GM23338 (cell line): Measurements from ENCODE around the gene UBE2K. TPM values are rescaled to one million over a fixed set of nuclear protein-coding genes. Genes with fewer than 3 reads are reported as not detected.

Experiments
- ATAC-seq: fragments of 200-7000 bp; cut with Tn5 transposase; 3 replicates; pipeline ENCODE4 v1.9.1; 2020
- DNase-seq: peaks from one replicate; pipeline ENCODE4 v3.0.0-alpha.2; 2015; ENCODE audit warnings: low spot score
- H2AFZ ChIP-seq: fragments of 200-600 bp; sonication (generic); 2 replicates; pipeline ENCODE4 v1.8.0; 2016; ENCODE audit warnings: antibody characterized with exemption, mild to moderate bottlenecking, moderate library complexity
- H3F3A ChIP-seq: fragments of 200-600 bp; sonication (generic); replicated peaks from 2 replicates; pipeline ENCODE4 v1.8.0; 2017; ENCODE audit warnings: antibody characterized with exemption, mixed run types, low read depth
- H3K27ac ChIP-seq: fragments of 200-600 bp; sonication (generic); 2 replicates; pipeline ENCODE4 v1.6.1; 2016; ENCODE audit warnings: low read depth
- H3K27me3 ChIP-seq: fragments of 200-600 bp; sonication (generic); 2 replicates; pipeline ENCODE4 v1.8.0; 2016; ENCODE audit warnings: mild to moderate bottlenecking, mixed run types, moderate library complexity; ENCODE audit not compliant: insufficient read depth
- H3K36me3 ChIP-seq: fragments of 200-600 bp; sonication (generic); 2 replicates; pipeline ENCODE4 v1.8.0; 2016; ENCODE audit warnings: mild to moderate bottlenecking; ENCODE audit not compliant: insufficient read depth
- H3K4me1 ChIP-seq: fragments of 200-600 bp; sonication (generic); 2 replicates; pipeline ENCODE4 v1.8.0; 2016; ENCODE audit warnings: mild to moderate bottlenecking, moderate library complexity; ENCODE audit not compliant: insufficient read depth
- H3K4me2 ChIP-seq: fragments of 200-600 bp; sonication (generic); 2 replicates; pipeline ENCODE4 v1.7.1; 2017; ENCODE audit warnings: mixed run types
- H3K4me3 ChIP-seq: fragments of 200-600 bp; sonication (generic); 2 replicates; pipeline ENCODE4 v1.6.1; 2016; ENCODE audit warnings: mixed run types
- H3K79me2 ChIP-seq: fragments of 200-600 bp; sonication (generic); replicated peaks from 2 replicates; pipeline ENCODE4 v1.8.0; 2017; ENCODE audit warnings: mild to moderate bottlenecking; ENCODE audit not compliant: insufficient read depth
- H3K9me2 ChIP-seq: fragments of 200-600 bp; sonication (generic); 2 replicates; pipeline ENCODE4 v1.8.0; 2017; ENCODE audit not compliant: insufficient read depth
- H4K20me1 ChIP-seq: fragments of 200-600 bp; sonication (generic); replicated peaks from 2 replicates; pipeline ENCODE4 v1.8.0; 2017; ENCODE audit warnings: mild to moderate bottlenecking; ENCODE audit not compliant: insufficient read depth
- H3K27ac Mint-ChIP-seq: 2 replicates; pipeline ENCODE4 v1.8.0; 2020; ENCODE audit warnings: inconsistent platforms, mild to moderate bottlenecking, moderate library complexity, mixed read lengths
- H3K27me3 Mint-ChIP-seq: 3 replicates; pipeline ENCODE4 v1.8.0; 2022; ENCODE audit warnings: low read depth, mild to moderate bottlenecking, moderate library complexity, mixed read lengths, inconsistent platforms; ENCODE audit not compliant: insufficient read depth, poor library complexity
- H3K36me3 Mint-ChIP-seq: 3 replicates; pipeline ENCODE4 v1.8.0; 2021; ENCODE audit warnings: low read depth, mild to moderate bottlenecking, inconsistent platforms, moderate library complexity, mixed read lengths
- H3K4me1 Mint-ChIP-seq: 3 replicates; pipeline ENCODE4 v1.8.0; 2020; ENCODE audit warnings: mild to moderate bottlenecking, inconsistent platforms, mixed read lengths
- H3K4me3 Mint-ChIP-seq: 3 replicates; pipeline ENCODE4 v1.8.0; 2021; ENCODE audit warnings: moderate library complexity, mild to moderate bottlenecking, inconsistent platforms, mixed read lengths
- H3K9me3 Mint-ChIP-seq: 3 replicates; pipeline ENCODE4 v1.8.0; 2020; ENCODE audit warnings: moderate library complexity, mild to moderate bottlenecking, inconsistent platforms, mixed read lengths
- ETS1 ChIP-seq: IDR thresholded peaks from 2 replicates; pipeline ENCODE4 v1.6.1; 2016; ENCODE audit warnings: antibody characterized with exemption
- EZH2 ChIP-seq: fragments of 200-600 bp; sonication (generic); IDR thresholded peaks from one replicate; pipeline ENCODE4 v1.8.0; 2017; ENCODE audit warnings: antibody characterized with exemption, mild to moderate bottlenecking, low read depth; ENCODE audit not compliant: unreplicated experiment
- NANOG ChIP-seq: IDR thresholded peaks from 2 replicates; pipeline ENCODE4 v1.6.1; 2016; ENCODE audit warnings: antibody characterized with exemption, borderline replicate concordance
- POLR2AphosphoS5 ChIP-seq: IDR thresholded peaks from 2 replicates; pipeline ENCODE4 v1.6.1; 2016; ENCODE audit warnings: antibody characterized with exemption, low read depth
- ZNF114 ChIP-seq: fragments of 250-450 bp; sonication (Bioruptor Pico); IDR thresholded peaks from 2 replicates; pipeline ENCODE4 v1.5.0; 2020; ENCODE audit warnings: mild to moderate bottlenecking, moderate library complexity
- ZNF331 ChIP-seq: fragments of 250-450 bp; sonication (Bioruptor Pico); IDR thresholded peaks from 2 replicates; pipeline ENCODE4 v1.5.0; 2020; ENCODE audit warnings: low read depth, mild to moderate bottlenecking, moderate library complexity
- ZNF462 ChIP-seq: fragments of 250-450 bp; sonication (Bioruptor Pico); IDR thresholded peaks from 2 replicates; pipeline ENCODE4 v1.5.0; 2020; ENCODE audit warnings: mild to moderate bottlenecking, moderate library complexity
- polyA plus RNA-seq: library from polyadenylated mRNA; unstranded; fragments of >200 nt; fragmentation: Nextera tagmentation; extraction: Ambion mirVana; gene quantifications from 2 replicates; pipeline ENCODE4 v1.2.1, GENCODE V29; 2016
- total RNA-seq: library from RNA; depleted of rRNA; stranded (reverse); fragments of >200 nt; shearing (Covaris generic); gene quantifications from 2 replicates; pipeline ENCODE4 v1.2.3, GENCODE V29; 2014

Gene UBE2K
- total and polyA plus RNA-seq, 2 experiments from 2014 or later, result 97.7 to 207 TPM

GRCh38 chr4:39699687-39700409 is 1.9 kb downstream of the UBE2K start (continued):
- TF ChIP-seq ZNF462 (CRISPR knock-in tag), result no peak

GRCh38 chr4:39700554-39700953 is 2.6 kb downstream of the UBE2K start:
- Histone ChIP-seq H3K27me3 (no peaks in the 10 kb centered on the region), H3K79me2 (peaks cover 76% of the 10 kb centered on the region), H3K4me3 (peak overlapping the region; percentile 94), H4K20me1 (peaks cover 51% of the 10 kb centered on the region), H3K4me2 (peak overlapping the region; percentile 81), H3K36me3 (no peaks in the 10 kb centered on the region; the same call in 1 of the 2 replicates), H2AFZ (no peak overlapping the region), H3K27ac (no peak overlapping the region), H3K9me2 (no peaks in the 10 kb centered on the region), H3F3A (peaks cover 3% of the 10 kb centered on the region), H3K4me1 (peaks cover 20% of the 10 kb centered on the region)
- no peak for DNase-seq
- H3K27ac Mint-ChIP-seq, result peak overlapping the region; percentile 19; the same call in 1 of the 2 replicates
- H3K36me3 Mint-ChIP-seq, result peaks cover 30% of the 10 kb centered on the region
- peaks cover 20% of the 10 kb centered on the region for H3K27me3 Mint-ChIP-seq
- peak overlapping the region; percentile 99 for H3K4me3 Mint-ChIP-seq
- ATAC-seq, result no peak
- H3K4me1 Mint-ChIP-seq, result peaks cover 23% of the 10 kb centered on the region
- peaks cover 2% of the 10 kb centered on the region; the same call in 2 of the 3 replicates for H3K9me3 Mint-ChIP-seq
- TF ChIP-seq EZH2 (no peak), ZNF331 (no peak), NANOG (no peak), POLR2AphosphoS5 (no peak), ETS1 (no peak), ZNF462 (CRISPR knock-in tag) (no peak), ZNF114 (no peak)
